ENCODE data around the gene ALPK3. TPM values are rescaled to one million over a fixed set of nuclear protein-coding genes. Genes with fewer than 3 reads are reported as not detected.
A peak's percentile ranks its signal among the peaks of the same experiment; 100 is the strongest.

Gene ALPK3
- total and polyA plus RNA-seq, 2 experiments from 2014 or later, result 3.7 to 29.7 TPM

GRCh38 chr15:84914351-84914750, 97.2 kb downstream of the ALPK3 start (continued):
- TF ChIP-seq, protein P1, sequence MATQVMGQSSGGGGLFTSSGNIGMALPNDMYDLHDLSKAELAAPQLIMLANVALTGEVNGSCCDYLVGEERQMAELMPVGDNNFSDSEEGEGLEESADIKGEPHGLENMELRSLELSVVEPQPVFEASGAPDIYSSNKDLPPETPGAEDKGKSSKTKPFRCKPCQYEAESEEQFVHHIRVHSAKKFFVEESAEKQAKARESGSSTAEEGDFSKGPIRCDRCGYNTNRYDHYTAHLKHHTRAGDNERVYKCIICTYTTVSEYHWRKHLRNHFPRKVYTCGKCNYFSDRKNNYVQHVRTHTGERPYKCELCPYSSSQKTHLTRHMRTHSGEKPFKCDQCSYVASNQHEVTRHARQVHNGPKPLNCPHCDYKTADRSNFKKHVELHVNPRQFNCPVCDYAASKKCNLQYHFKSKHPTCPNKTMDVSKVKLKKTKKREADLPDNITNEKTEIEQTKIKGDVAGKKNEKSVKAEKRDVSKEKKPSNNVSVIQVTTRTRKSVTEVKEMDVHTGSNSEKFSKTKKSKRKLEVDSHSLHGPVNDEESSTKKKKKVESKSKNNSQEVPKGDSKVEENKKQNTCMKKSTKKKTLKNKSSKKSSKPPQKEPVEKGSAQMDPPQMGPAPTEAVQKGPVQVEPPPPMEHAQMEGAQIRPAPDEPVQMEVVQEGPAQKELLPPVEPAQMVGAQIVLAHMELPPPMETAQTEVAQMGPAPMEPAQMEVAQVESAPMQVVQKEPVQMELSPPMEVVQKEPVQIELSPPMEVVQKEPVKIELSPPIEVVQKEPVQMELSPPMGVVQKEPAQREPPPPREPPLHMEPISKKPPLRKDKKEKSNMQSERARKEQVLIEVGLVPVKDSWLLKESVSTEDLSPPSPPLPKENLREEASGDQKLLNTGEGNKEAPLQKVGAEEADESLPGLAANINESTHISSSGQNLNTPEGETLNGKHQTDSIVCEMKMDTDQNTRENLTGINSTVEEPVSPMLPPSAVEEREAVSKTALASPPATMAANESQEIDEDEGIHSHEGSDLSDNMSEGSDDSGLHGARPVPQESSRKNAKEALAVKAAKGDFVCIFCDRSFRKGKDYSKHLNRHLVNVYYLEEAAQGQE (IDR thresholded peaks at IDR 0.05; ENCODE audit: unreplicated experiment), result no peak
- TF ChIP-seq CTCF (conservative IDR thresholded peaks at IDR 0.05; ENCODE audit: low read depth in 2 of 2), result no peak
- no peak for TF ChIP-seq ZNF114 (CRISPR knock-in tag; IDR thresholded peaks at IDR 0.05)
- no peak for TF ChIP-seq ZNF331 (CRISPR knock-in tag; IDR thresholded peaks at IDR 0.05; ENCODE audit: low read depth)
- no peak for TF ChIP-seq STAT1 (IDR thresholded peaks at IDR 0.05; ENCODE audit: unreplicated experiment)

GRCh38 chr15:84914909-84915605, 97.9 kb downstream of the ALPK3 start:
- Mint-ChIP-seq H3K36me3 (ENCODE audit: low read depth) (no peaks in the 10 kb centered on the region), H3K27me3 (ENCODE audit: insufficient read depth, low read depth, poor library complexity) (peaks cover 2% of the 10 kb centered on the region), H3K27ac (no peak overlapping the region), H3K4me1 (peaks cover 2% of the 10 kb centered on the region), H3K4me3 (no peak overlapping the region), H3K9me3 (no peaks in the 10 kb centered on the region)
- Histone ChIP-seq H3K27ac (ENCODE audit: low read depth) (no peak overlapping the region), H3K79me2 (replicated peaks; ENCODE audit: insufficient read depth) (no peaks in the 10 kb centered on the region), H4K20me1 (replicated peaks; ENCODE audit: insufficient read depth) (no peaks in the 10 kb centered on the region), H3K4me2 (no peak overlapping the region), H2AFZ (peak overlapping the region; percentile 52), H3K4me3 (no peak overlapping the region), H3K36me3 (ENCODE audit: insufficient read depth) (no peaks in the 10 kb centered on the region), H3F3A (replicated peaks; ENCODE audit: low read depth) (no peaks in the 10 kb centered on the region), H3K27me3 (ENCODE audit: insufficient read depth) (no peaks in the 10 kb centered on the region), H3K4me1 (ENCODE audit: insufficient read depth) (no peaks in the 10 kb centered on the region), H3K9me2 (ENCODE audit: insufficient read depth) (no peaks in the 10 kb centered on the region)
- ATAC-seq (peak; percentile 79), DNase-seq (ENCODE audit: low spot score) (peak; percentile 16)
- TF ChIP-seq JUNB (IDR thresholded peaks at IDR 0.05; ENCODE audit: unreplicated experiment), result no peak
- no peak for TF ChIP-seq EZH2phosphoT487 (IDR thresholded peaks at IDR 0.05; ENCODE audit: unreplicated experiment)
- no peak for TF ChIP-seq POLR2AphosphoS5 (IDR thresholded peaks at IDR 0.05; ENCODE audit: low read depth)
- TF ChIP-seq, protein P2, sequence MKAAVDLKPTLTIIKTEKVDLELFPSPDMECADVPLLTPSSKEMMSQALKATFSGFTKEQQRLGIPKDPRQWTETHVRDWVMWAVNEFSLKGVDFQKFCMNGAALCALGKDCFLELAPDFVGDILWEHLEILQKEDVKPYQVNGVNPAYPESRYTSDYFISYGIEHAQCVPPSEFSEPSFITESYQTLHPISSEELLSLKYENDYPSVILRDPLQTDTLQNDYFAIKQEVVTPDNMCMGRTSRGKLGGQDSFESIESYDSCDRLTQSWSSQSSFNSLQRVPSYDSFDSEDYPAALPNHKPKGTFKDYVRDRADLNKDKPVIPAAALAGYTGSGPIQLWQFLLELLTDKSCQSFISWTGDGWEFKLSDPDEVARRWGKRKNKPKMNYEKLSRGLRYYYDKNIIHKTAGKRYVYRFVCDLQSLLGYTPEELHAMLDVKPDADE (IDR thresholded peaks at IDR 0.05), result no peak
- TF ChIP-seq, protein P1 (IDR thresholded peaks at IDR 0.05; ENCODE audit: unreplicated experiment), result no peak
- no peak for TF ChIP-seq ZNF331 (CRISPR knock-in tag; IDR thresholded peaks at IDR 0.05; ENCODE audit: low read depth)
- no peak for TF ChIP-seq CTCF (conservative IDR thresholded peaks at IDR 0.05; ENCODE audit: low read depth in 2 of 2)
- TF ChIP-seq NANOG (IDR thresholded peaks at IDR 0.05; ENCODE audit: borderline replicate concordance), result no peak
- TF ChIP-seq EZH2 (IDR thresholded peaks at IDR 0.05; ENCODE audit: low read depth, unreplicated experiment), result no peak
- no peak for TF ChIP-seq CREB1 (CRISPR knock-in tag; IDR thresholded peaks at IDR 0.05; ENCODE audit: low read depth)
- TF ChIP-seq ZNF114 (CRISPR knock-in tag; IDR thresholded peaks at IDR 0.05), result no peak

All from GM23338 (cell line).